ENCODE data around the gene KCNG2. TPM values are rescaled to one million over a fixed set of nuclear protein-coding genes. Genes with fewer than 3 reads are reported as not detected.

KCNG2 gene
- total and polyA plus RNA-seq, 2 of the 4 experiments (the other 2 are of a cell fraction) = not detected

DNA sequence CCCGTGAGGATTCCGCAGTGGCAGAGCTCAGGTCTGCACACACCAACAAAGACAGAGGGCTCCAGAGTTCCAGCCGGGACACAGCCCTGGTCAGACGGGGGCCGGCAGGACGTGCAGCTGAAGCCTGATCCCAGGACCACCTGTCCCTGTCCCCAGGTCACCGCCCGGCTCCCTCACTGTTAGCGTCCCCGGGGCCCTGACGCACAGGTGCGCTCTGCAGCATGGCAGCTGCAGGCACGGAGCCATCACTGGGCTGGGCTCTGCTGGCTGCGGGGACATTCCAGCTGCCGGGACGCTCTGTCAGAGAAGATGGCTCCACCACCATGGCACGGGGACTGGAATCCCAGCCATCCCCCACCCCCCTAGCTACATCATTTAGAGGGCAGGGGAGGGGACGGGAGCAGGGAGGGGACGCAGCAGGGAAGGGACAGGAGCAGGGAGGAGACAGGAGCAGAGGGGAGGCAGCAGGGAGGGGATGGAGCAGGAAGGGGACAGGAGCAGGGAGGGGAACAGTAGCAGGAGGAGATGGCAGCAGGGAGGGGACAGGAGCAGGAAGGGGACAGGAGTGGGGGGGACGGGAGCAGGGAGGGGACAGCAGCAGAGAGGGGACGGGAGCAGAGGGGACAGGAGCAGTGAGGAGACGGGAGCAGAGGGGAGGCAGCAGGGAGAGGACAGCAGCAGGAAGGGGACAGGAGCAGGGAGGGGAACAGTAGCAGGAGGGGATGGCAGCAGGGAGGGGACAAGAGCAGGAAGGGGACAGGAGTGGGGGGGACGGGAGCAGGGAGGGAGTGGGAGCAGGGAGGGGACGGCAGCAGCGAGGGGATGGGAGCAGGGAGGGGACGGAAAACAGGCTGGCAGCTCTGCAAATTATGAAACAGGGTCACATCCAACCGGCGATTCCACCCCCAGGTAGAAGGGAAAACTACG, 113.9 kb downstream of the KCNG2 start:
- Histone ChIP-seq H2AK5ac (ENCODE audit: low read depth, low read length) (no peak overlapping the region), H3K56ac (ENCODE audit: extremely low read depth, insufficient read depth, low read length) (no peak overlapping the region), H4K91ac (ENCODE audit: insufficient read depth, low read depth, low read length) (no peak overlapping the region), H2BK5ac (ENCODE audit: low read depth, low read length, poor library complexity, severe bottlenecking) (no peak overlapping the region), H3K27me3 (ENCODE audit: control insufficient read depth, insufficient read depth, low read length) (no peaks in the 10 kb centered on the region), H3K4me3 (ENCODE audit: insufficient read depth, low read depth, low read length) (no peak overlapping the region), H4K20me1 (ENCODE audit: insufficient read depth, low read length) (peaks cover 11% of the 10 kb centered on the region), H4K8ac (ENCODE audit: low read depth in 2 of 2, low read length in 2 of 2) (no peak overlapping the region), H3K9me3 (ENCODE audit: control insufficient read depth, insufficient read depth, low read length) (peaks cover 6% of the 10 kb centered on the region; the same call in 1 of the 2 replicates), H3K36me3 (ENCODE audit: control insufficient read depth, insufficient read depth, low read length) (peaks cover 40% of the 10 kb centered on the region), H3K4me1 (ENCODE audit: control insufficient read depth, insufficient read depth, low read length) (no peaks in the 10 kb centered on the region), H3K23ac (ENCODE audit: low read depth, low read length) (no peak overlapping the region), H3K18ac (ENCODE audit: low read depth, low read length) (no peak overlapping the region), H3K79me1 (ENCODE audit: low read depth in 1 of 2, low read length in 2 of 2) (peaks cover 15 to 28% of the 10 kb centered on the region in 2 experiments), H2AK9ac (replicated peaks; ENCODE audit: low read depth, low read length, poor library complexity) (no peak overlapping the region), H2BK15ac (ENCODE audit: low read depth, low read length) (no peak overlapping the region), H4K5ac (ENCODE audit: low read depth, low read length) (no peak overlapping the region), H2BK120ac (ENCODE audit: low read depth, low read length) (no peak overlapping the region), H3K4me2 (ENCODE audit: low read depth, low read length) (no peak overlapping the region), H3K9ac (ENCODE audit: low read depth, low read length) (no peak overlapping the region), H3K27ac (ENCODE audit: insufficient read depth, low read length) (no peak overlapping the region), H2BK20ac (ENCODE audit: low read depth, low read length) (no peak overlapping the region), H3K4ac (ENCODE audit: low read depth, low read length) (no peak overlapping the region), H3K9me1 (ENCODE audit: insufficient read depth, low read length) (0 out of 2 replicates have a peak, but pooled peaks cover 4% of the 10 kb centered on the region), H2AFZ (replicated peaks; ENCODE audit: low read length, poor library complexity) (peak overlapping the region; percentile 41), H3K14ac (replicated peaks; ENCODE audit: low read depth, low read length) (no peak overlapping the region)
- no peak for ATAC-seq (ENCODE audit: low read depth)
- dilution Hi-C loops (cut with HindIII; ENCODE audit: low sequenced_read_pairs, unreplicated experiment) (no loop called here), in situ Hi-C loops (cut with MboI; ENCODE audit: low sequenced_read_pairs) (no loop called here), intact Hi-C loops (cut with micrococcal nuclease) (no loop called here)
- no TSS peak for BruUV-seq (replicated peaks)
- CTCF ChIA-PET = no interaction called here
- POLR2A ChIA-PET (ENCODE audit: unreplicated experiment) = no interaction called here
- DNase-seq = no peak
- 83% methylated on average over 15 of the region's 29 CpGs; no CpG with 5 or more reads in 1 of the 2 experiments for WGBS, 2 experiments (ENCODE audit: extremely low coverage in 2 of 2, insufficient read length in 1 of 2)
- no peak for TF ChIP-seq FOS (IDR thresholded peaks at IDR 0.05; ENCODE audit: low read depth, low read length)
- TF ChIP-seq POLR2A (IDR thresholded peaks at IDR 0.05; ENCODE audit: low read depth, low read length) = no peak
- TF ChIP-seq RCOR1 (IDR thresholded peaks at IDR 0.05; ENCODE audit: insufficient replicate concordance, low read length) = no peak
- no peak for TF ChIP-seq CHD1 (IDR thresholded peaks at IDR 0.05; ENCODE audit: low read depth, low read length)
- no peak for TF ChIP-seq CTCF (conservative IDR thresholded peaks at IDR 0.05; ENCODE audit: low read depth, low read length)
- no peak for TF ChIP-seq BHLHE40 (IDR thresholded peaks at IDR 0.05; ENCODE audit: low read depth, low read length)
- TF ChIP-seq MAFK (IDR thresholded peaks at IDR 0.05; ENCODE audit: low read depth, low read length) = no peak
- no peak for TF ChIP-seq RAD21 (IDR thresholded peaks at IDR 0.05; ENCODE audit: low read length)
- no peak for TF ChIP-seq USF2 (IDR thresholded peaks at IDR 0.05; ENCODE audit: low read depth, low read length)
- no peak for TF ChIP-seq CEBPB (IDR thresholded peaks at IDR 0.05; ENCODE audit: low read depth, low read length)
- TF ChIP-seq RFX5 (IDR thresholded peaks at IDR 0.05; ENCODE audit: low read depth, low read length) = no peak
- no peak for TF ChIP-seq SMC3 (IDR thresholded peaks at IDR 0.05; ENCODE audit: low read depth, low read length)
- no peak for TF ChIP-seq ELK1 (IDR thresholded peaks at IDR 0.05; ENCODE audit: borderline replicate concordance, low read depth, low read length)
- TF ChIP-seq MAZ (IDR thresholded peaks at IDR 0.05; ENCODE audit: borderline replicate concordance, low read depth, low read length) = no peak
- TF ChIP-seq MXI1 (IDR thresholded peaks at IDR 0.05; ENCODE audit: borderline replicate concordance, low read depth, low read length) = no peak

All from IMR-90 (cell line).